Central memory CD8-positive, alpha-beta T cell (primary cell): ENCODE data around the gene CDR2.
"Not testable (repeated sequence)": the region's sequence is repeated elsewhere in the genome, so short reads cannot be mapped to it uniquely, and the experiment has no call there.

ENCODE experiments used
- ATAC-seq: fragments of 150-1000 bp; cut with Tn5 transposase; replicated peaks from 2 replicates; pipeline ENCODE4 v1.10.0; 2022; ENCODE audit warnings: mild to moderate bottlenecking, moderate FRiP score, moderate number of reproducible peaks; ENCODE audit not compliant: poor library complexity, severe bottlenecking; ENCODE audit errors: extremely low read depth
- DNase-seq, 2 donors: peaks; one replicate each; pipeline ENCODE4 v3.0.0; 2021; ENCODE audit warnings: low spot score in 2 of 2
- H3K27ac Mint-ChIP-seq: one replicate; pipeline ENCODE4 v1.8.0; 2022; ENCODE audit warnings: low read depth, mild to moderate bottlenecking, moderate library complexity, mixed read lengths
- H3K27me3 Mint-ChIP-seq: one replicate; pipeline ENCODE4 v1.8.0; 2022; ENCODE audit warnings: mixed read lengths
- H3K36me3 Mint-ChIP-seq: one replicate; pipeline ENCODE4 v1.8.0; 2022; ENCODE audit warnings: mild to moderate bottlenecking, moderate library complexity, mixed read lengths; ENCODE audit not compliant: insufficient read depth
- H3K4me1 Mint-ChIP-seq: one replicate; pipeline ENCODE4 v1.8.0; 2022; ENCODE audit warnings: mixed read lengths
- H3K4me3 Mint-ChIP-seq: one replicate; pipeline ENCODE4 v1.8.0; 2022; ENCODE audit warnings: mild to moderate bottlenecking, moderate library complexity, mixed read lengths
- H3K9me3 Mint-ChIP-seq: one replicate; pipeline ENCODE4 v1.8.0; 2022; ENCODE audit warnings: mixed read lengths

The CDR2 gene

DNA sequence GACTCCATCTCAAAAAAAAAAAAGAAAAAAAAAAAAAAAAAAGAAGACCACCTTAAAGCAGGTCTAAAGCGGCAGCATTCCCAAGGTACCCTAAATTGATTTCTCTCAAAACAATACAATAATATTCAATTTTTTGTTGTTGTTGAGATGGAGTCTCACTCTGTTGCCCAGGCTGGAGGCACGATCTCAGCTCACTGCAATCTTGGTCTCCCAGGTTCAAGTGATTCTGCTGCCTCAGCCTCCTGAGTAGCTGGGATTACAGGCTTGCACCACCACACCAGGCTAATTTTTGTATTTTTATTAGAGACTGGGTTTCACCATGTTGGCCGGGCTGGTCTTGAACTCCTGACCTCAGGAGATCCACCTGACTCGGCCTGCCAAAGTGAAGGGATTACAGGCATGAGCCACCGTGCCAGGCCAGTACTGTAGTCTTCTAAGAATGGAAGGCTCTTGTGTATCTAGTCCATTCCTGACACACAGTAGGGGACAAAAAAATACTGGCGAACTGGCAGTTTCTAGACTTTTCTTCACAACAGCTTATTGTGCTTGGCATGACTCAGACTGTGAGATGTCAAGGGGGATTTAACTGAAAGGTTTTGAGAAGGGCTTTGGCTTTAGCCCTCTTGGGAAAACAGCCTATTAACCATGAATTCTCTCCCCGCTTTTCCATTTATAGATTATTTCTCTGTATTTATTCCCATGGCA, 17.3 kb downstream of the CDR2 start:
- peak overlapping the region; percentile 93 for H3K27ac Mint-ChIP-seq
- peak overlapping the region; percentile 40 for H3K4me3 Mint-ChIP-seq
- no peaks in the 10 kb centered on the region for H3K9me3 Mint-ChIP-seq
- H3K36me3 Mint-ChIP-seq: peaks cover 14% of the 10 kb centered on the region
- peak in 1 of 2 donors; percentile 13 for DNase-seq
- H3K27me3 Mint-ChIP-seq: no peaks in the 10 kb centered on the region
- ATAC-seq: peak; percentile 40
- H3K4me1 Mint-ChIP-seq: peaks cover 50% of the 10 kb centered on the region

DNA sequence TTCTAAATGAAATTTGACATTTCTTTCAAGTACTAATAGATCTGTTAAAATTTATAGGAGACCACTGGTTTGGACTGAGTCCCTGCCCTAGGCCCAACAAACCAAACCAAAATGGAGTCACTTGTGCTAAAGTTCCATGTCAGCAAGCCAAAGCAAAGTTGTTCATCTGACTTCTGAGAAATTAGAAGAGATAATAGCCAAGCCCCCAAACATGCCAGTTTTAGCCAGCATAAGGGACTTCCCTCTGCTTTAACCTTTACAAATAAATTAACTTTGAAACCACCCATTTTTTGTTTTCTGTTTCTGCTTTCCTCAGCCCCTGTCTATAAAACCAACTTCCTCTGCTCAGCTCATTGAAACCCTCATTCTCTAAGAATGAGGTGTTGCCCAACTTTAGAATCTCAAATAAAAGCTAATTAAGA, 18.9 kb downstream of the CDR2 start:
- Mint-ChIP-seq H3K9me3 (no peaks in the 10 kb centered on the region), H3K4me1 (peaks cover 50% of the 10 kb centered on the region), H3K27me3 (no peaks in the 10 kb centered on the region), H3K36me3 (peaks cover 12% of the 10 kb centered on the region), H3K27ac (peak overlapping the region; percentile 5), H3K4me3 (no peak overlapping the region)
- ATAC-seq: no peak
- no peak for DNase-seq

DNA sequence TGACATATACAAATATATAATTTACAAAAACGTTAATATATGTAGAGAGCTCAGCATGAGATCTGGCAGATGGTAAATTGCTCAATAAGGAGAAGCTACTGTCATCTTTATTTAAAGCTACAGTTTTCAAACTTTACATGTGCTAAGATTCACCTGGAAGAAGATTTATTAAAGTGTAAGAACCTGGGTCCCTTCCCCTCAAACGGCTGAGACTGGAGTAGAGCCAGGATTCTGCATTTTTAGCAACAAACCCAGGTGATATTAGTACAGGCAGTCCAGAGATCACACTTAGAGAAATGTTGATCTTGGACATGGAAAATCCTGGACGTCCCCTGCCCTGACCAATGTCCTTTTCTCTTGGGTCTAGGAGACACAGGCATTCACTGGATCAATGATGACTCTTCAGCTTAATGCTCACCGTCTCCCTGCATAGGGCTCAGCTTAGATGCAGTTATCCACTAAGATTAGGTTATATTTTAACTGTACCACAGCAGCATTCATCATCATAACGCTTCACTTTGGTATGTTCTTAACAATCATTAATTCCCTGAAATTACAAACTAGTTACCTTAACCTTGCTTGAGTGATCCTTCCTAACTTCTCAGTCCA, 20.4 kb downstream of the CDR2 start:
- Mint-ChIP-seq H3K36me3 (peaks cover 12% of the 10 kb centered on the region), H3K4me3 (no peak overlapping the region), H3K27me3 (no peaks in the 10 kb centered on the region), H3K27ac (peak overlapping the region; percentile 38), H3K9me3 (no peaks in the 10 kb centered on the region), H3K4me1 (peaks cover 41% of the 10 kb centered on the region)
- ATAC-seq (no peak), DNase-seq (no peak)

DNA sequence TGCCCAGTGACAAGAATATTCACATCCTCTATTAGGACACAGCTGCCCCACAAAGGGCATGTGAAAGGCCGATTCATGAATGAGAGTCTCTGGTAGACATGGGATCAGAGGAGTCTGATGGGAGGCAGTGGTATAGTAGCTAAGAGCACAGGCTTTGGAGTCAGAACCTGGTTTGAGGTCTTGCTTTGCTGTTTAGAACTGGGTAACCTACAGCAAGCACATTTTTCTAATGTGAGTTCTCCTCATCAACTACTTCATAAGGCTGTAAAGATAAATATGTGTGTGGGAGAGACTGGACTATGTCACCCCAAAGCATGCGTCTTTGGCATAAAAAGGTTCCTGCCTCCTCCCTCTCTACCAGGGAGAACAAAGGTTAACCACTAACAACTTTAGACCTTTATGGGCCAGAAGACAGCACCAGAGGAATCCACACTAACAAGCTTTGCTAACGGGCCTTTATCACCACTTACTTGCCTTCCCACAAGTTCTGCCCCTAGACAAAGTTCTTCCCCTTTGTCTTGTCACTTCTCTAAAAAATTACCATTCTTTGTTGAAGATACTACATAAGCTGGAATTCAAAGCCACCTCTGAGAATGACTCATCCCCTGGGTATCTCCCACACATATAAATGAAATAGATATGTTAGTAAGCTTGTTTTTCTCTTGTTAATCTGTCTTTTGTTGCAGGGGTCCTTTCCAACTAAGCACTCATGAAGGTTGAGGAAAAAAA, 21.1 kb downstream of the CDR2 start:
- Mint-ChIP-seq H3K36me3 (peaks cover 19% of the 10 kb centered on the region), H3K9me3 (no peaks in the 10 kb centered on the region), H3K27ac (peak overlapping the region; percentile 38), H3K4me3 (no peak overlapping the region), H3K27me3 (no peaks in the 10 kb centered on the region), H3K4me1 (peaks cover 40% of the 10 kb centered on the region)
- DNase-seq: no peak
- no peak for ATAC-seq

DNA sequence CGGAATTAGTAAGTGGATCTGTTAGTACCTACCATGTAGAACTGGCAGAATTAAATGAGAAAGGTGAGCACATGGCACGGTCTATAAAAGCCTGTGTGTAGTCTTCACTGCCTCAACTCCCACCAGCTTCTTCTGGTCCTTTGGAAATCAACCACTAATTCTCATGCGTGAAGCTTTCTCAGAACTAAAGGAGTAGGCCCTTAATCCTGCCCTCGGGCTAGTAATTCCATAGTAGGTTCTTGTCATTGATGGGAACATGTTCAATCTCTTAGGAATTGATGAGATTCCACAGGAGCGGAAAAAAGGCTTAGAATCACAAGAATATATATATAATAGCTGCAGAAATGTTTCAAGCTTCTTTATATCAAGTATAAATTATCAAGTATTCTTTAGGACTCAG, 21.7 kb downstream of the CDR2 start:
- ATAC-seq (no peak), DNase-seq (no peak)
- H3K4me1 Mint-ChIP-seq: peaks cover 34% of the 10 kb centered on the region
- no peak overlapping the region for H3K4me3 Mint-ChIP-seq
- peaks cover 22% of the 10 kb centered on the region for H3K36me3 Mint-ChIP-seq
- no peaks in the 10 kb centered on the region for H3K9me3 Mint-ChIP-seq
- no peaks in the 10 kb centered on the region for H3K27me3 Mint-ChIP-seq
- H3K27ac Mint-ChIP-seq: no peak overlapping the region

DNA sequence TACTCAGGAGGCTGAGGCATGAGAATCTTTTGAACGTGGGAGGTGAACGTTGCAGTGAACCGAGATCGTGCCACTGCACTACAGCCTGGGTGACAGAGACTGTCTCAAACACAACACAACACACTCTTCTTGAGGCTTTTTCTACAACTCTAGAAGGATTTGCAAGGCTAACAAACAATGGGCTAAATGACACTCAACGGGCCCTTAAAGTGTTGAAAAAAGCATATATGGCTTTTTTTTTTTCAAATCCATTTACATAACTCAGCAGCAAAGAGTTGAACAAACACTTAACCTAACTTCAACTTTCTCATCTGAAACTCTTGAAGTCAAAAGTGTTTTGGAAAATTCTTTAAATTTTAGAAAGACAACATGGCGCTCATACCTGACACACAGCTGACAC, 22.3 kb downstream of the CDR2 start:
- no peaks in the 10 kb centered on the region for H3K27me3 Mint-ChIP-seq
- no peaks in the 10 kb centered on the region for H3K9me3 Mint-ChIP-seq
- no peak overlapping the region for H3K27ac Mint-ChIP-seq
- ATAC-seq (no peak), DNase-seq (no peak)
- no peak overlapping the region for H3K4me3 Mint-ChIP-seq
- peaks cover 25% of the 10 kb centered on the region for H3K36me3 Mint-ChIP-seq
- H3K4me1 Mint-ChIP-seq: peaks cover 29% of the 10 kb centered on the region

DNA sequence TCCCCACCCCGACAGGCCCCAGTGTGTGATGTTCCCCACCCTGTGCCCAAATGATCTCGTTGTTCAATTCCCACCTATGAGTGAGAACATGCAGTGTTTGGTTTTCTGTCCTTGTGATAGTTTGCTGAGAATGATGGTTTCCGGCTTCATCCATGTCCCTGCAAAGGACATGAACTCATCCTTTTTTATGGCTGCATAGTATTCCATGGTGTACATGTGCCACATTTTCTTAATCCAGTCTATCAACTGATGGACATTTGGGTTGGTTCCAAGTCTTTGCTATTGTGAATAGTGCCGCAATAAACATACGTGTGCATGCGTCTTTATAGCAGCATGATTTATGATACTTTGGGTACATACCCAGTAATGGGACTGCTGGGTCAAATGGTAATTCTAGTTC, 23.4 kb downstream of the CDR2 start:
- H3K27me3 Mint-ChIP-seq, H3K9me3 Mint-ChIP-seq, DNase-seq, H3K27ac Mint-ChIP-seq, ATAC-seq, H3K4me3 Mint-ChIP-seq: not testable (repeated sequence)
- H3K4me1 Mint-ChIP-seq: peaks cover 29% of the 10 kb centered on the region
- H3K36me3 Mint-ChIP-seq: peaks cover 36% of the 10 kb centered on the region

DNA sequence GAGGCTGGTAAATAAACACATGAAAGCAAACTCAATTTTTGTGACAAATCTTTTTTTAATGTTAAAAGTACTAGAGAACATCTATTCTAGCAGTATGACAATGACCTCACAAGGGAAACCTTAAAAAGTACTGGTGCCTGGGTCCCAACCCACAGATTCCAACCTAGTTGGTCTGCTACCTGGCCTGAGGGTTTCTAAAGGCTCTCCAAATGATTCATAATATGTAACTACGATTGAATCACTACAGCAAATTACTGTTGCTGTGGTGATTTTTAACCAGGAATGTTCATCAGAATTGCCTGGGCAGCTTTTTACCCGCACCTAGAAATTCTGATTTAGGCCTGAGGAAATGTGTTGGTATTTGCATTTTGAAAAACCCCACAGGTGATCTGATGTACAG, 26.1 kb downstream of the CDR2 start:
- DNase-seq (no peak), ATAC-seq (no peak)
- no peak overlapping the region for H3K27ac Mint-ChIP-seq
- H3K4me1 Mint-ChIP-seq: peaks cover 4% of the 10 kb centered on the region
- no peak overlapping the region for H3K4me3 Mint-ChIP-seq
- H3K36me3 Mint-ChIP-seq: peaks cover 47% of the 10 kb centered on the region
- no peaks in the 10 kb centered on the region for H3K9me3 Mint-ChIP-seq
- H3K27me3 Mint-ChIP-seq: no peaks in the 10 kb centered on the region

DNA sequence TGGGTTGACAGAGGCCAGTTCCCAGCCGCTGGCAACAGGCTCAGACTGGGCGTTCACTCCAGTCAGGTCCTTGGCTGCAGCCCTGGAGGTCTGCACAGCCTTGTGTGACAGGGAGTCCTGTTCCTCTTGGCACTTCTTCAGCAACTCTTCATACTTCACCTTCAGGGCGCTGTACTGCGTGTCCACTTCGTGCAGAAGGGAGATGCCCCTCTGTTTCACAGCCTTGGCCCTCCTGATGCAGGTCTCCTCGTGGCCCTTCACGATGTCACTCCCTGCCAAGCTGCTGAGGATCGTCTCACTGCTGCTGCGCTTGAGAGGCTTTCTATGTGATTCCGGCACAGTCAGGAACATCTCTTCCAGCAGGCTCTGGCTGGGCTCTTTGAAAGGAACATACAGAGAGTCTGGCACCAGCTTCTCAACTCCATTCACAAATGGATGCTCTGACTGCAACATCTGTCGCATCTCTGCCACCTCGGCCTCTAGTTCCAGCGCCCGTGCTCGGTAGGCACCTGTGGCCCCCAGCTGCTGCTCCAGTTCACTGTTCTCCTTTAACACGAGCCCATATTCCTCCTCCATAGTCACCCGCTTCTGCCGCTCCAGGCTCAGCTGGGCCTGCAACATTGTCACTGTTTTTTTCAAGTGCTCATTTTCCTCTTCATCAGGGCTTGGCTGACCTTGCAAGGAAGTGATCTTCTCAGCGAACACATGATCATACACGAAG, 27.2 kb downstream of the CDR2 start:
- H3K4me3 Mint-ChIP-seq: no peak overlapping the region
- H3K9me3 Mint-ChIP-seq: no peaks in the 10 kb centered on the region
- peaks cover 47% of the 10 kb centered on the region for H3K36me3 Mint-ChIP-seq

DNA sequence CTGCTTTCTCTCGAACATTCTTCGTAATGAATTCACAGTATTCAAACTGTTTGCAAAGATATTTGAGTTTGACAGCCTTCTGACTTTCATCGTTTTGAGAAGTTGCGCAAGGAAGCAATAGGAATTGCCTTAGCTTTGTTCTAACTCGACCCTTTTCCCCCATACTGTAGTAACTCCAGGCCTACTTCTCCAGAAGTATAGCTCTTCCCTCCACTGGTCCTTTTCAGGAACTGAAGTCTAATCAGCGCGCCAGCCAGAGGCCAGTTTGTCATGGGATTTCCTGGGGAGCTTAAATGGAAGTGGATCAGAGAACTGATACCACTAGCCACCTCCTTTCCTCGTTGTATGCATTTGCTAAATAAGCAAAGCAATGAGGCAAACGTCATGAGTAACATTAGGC, 27.9 kb downstream of the CDR2 start:
- DNase-seq (no peak), ATAC-seq (no peak)
- no peak overlapping the region for H3K27ac Mint-ChIP-seq
- no peaks in the 10 kb centered on the region for H3K4me1 Mint-ChIP-seq
- H3K36me3 Mint-ChIP-seq: peaks cover 46% of the 10 kb centered on the region
- no peaks in the 10 kb centered on the region for H3K27me3 Mint-ChIP-seq
- H3K9me3 Mint-ChIP-seq: no peaks in the 10 kb centered on the region
- H3K4me3 Mint-ChIP-seq: no peak overlapping the region

More for the DNA sequence above, 27.2 kb downstream of the CDR2 start:
- no peak for ATAC-seq
- Mint-ChIP-seq H3K27me3 (no peaks in the 10 kb centered on the region), H3K27ac (peak overlapping the region; percentile 56), H3K4me1 (no peaks in the 10 kb centered on the region)
- no peak for DNase-seq

DNA sequence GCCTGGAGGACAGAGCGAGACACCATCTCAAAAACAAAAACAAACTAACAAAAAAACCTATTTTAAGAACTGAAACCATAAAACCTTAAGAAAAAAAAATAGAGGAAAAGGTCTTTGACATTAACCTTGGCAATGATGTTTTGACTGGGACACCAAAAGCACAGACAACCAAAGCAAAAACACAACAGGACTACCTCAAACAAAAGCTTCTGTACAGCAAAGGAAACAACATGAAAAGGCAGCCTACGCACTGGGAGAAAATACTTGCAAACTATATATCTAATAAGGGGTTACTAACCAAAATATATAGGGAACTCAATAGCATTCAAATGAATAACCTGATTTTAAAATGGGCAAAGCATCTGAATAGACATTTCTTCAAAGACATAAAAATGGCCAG, 32.3 kb downstream of the CDR2 start:
- Mint-ChIP-seq H3K9me3 (peaks cover 16% of the 10 kb centered on the region), H3K27ac (no peak overlapping the region)

DNA sequence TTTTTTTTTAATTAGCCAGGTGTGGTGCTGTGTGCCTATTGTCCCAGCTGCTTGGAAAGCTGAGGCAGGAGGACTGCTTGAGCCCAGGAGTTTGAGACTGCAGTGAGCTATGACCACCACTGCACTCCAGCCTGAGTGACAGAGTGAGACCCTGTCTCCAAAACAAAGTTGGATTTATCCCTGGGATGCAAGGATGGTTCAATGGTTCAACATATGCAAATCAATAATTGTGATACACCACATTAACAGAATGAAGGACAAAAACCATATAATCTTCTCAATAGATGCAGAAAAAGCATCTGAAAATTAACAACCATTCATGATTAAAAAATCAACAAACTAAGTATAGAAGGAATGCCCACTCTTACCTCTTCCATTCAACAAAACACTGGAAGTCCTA, 33.5 kb downstream of the CDR2 start:
- Mint-ChIP-seq H3K36me3 (peaks cover 32% of the 10 kb centered on the region), H3K27me3 (no peaks in the 10 kb centered on the region), H3K4me3 (no peak overlapping the region), H3K27ac (no peak overlapping the region), H3K9me3 (peaks cover 24% of the 10 kb centered on the region), H3K4me1 (peaks cover 8% of the 10 kb centered on the region)
- DNase-seq (no peak), ATAC-seq (no peak)

More for the DNA sequence above, 32.3 kb downstream of the CDR2 start:
- Mint-ChIP-seq H3K4me1 (peaks cover 8% of the 10 kb centered on the region), H3K27me3 (no peaks in the 10 kb centered on the region), H3K4me3 (no peak overlapping the region), H3K36me3 (peaks cover 36% of the 10 kb centered on the region)
- ATAC-seq (no peak), DNase-seq (no peak)
